Keratinocyte (primary cell): ENCODE measurements around the gene PAN3. TPM values are rescaled to one million over a fixed set of nuclear protein-coding genes. Genes with fewer than 3 reads are reported as not detected.

Experiments
- DNase-seq: peaks from one replicate; pipeline ENCODE4 v3.0.0-alpha.2; 2011; ENCODE audit warnings: low read depth, missing footprints, low spot score
- FAIRE-seq: peaks from 2 replicates; lab custom pipeline; 2011; peaks lifted over from hg19 to GRCh38; lab: Jason Lieb, UNC
- H2AFZ ChIP-seq: 2 replicates; pipeline ENCODE4 v1.6.0; 2012; ENCODE audit warnings: low read length, control low read depth, inconsistent platforms; ENCODE audit not compliant: control insufficient read depth
- H3K27ac ChIP-seq: 2 replicates; pipeline ENCODE4 v1.5.1; 2011; ENCODE audit warnings: low read length; ENCODE audit not compliant: control insufficient read depth, insufficient read depth
- H3K27me3 ChIP-seq: 3 replicates; pipeline ENCODE4 v1.6.0; 2011; ENCODE audit warnings: low read length; ENCODE audit not compliant: control insufficient read depth, insufficient read depth; ENCODE audit errors: extremely low read depth
- H3K36me3 ChIP-seq, 2 experiments: 2 replicates in 1 of 2; 3 replicates in 1 of 2; pipeline ENCODE4 v1.5.1; 2011; ENCODE audit warnings: low read length in 2 of 2, mild to moderate bottlenecking in 1 of 2; ENCODE audit not compliant: control insufficient read depth in 2 of 2, insufficient read depth in 2 of 2; ENCODE audit errors: extremely low read depth in 1 of 2
- H3K4me1 ChIP-seq: 3 replicates; pipeline ENCODE4 v1.5.1; 2011; ENCODE audit warnings: low read length; ENCODE audit not compliant: control insufficient read depth, insufficient read depth; ENCODE audit errors: extremely low read depth
- H3K4me2 ChIP-seq: 3 replicates; pipeline ENCODE4 v1.6.0; 2011; ENCODE audit warnings: low read depth, low read length; ENCODE audit not compliant: control insufficient read depth, insufficient read depth; ENCODE audit errors: extremely low read depth
- H3K4me3 ChIP-seq, 3 experiments: fragments of 200-600 bp in 1 of 3; sonication (generic) in 1 of 3; 2 replicates in 2 of 3; 3 replicates in 1 of 3; pipeline ENCODE4 v1.5.1; 2011 to 2016; ENCODE audit warnings: low read length in 3 of 3, mild to moderate bottlenecking in 3 of 3, control low read depth in 2 of 3, inconsistent platforms in 1 of 3, low read depth in 1 of 3, mixed read lengths in 1 of 3, mixed run types in 1 of 3, moderate library complexity in 1 of 3; ENCODE audit not compliant: control insufficient read depth in 2 of 3, insufficient read depth in 2 of 3; ENCODE audit errors: extremely low read depth in 1 of 3
- H3K79me2 ChIP-seq: 2 replicates; pipeline ENCODE4 v1.6.0; 2012; ENCODE audit warnings: low read length; ENCODE audit not compliant: control insufficient read depth, insufficient read depth
- H3K9ac ChIP-seq: 3 replicates; pipeline ENCODE4 v1.6.0; 2011; ENCODE audit warnings: low read length; ENCODE audit not compliant: control insufficient read depth, insufficient read depth; ENCODE audit errors: extremely low read depth
- H3K9me1 ChIP-seq: 3 replicates; pipeline ENCODE4 v1.6.0; 2011; ENCODE audit warnings: low read length; ENCODE audit not compliant: control insufficient read depth, insufficient read depth; ENCODE audit errors: extremely low read depth
- H3K9me3 ChIP-seq: 2 replicates; pipeline ENCODE4 v1.5.1; 2012; ENCODE audit warnings: low read depth, low read length; ENCODE audit not compliant: control insufficient read depth
- H4K20me1 ChIP-seq: 3 replicates; pipeline ENCODE4 v1.6.0; 2011; ENCODE audit warnings: low read length; ENCODE audit not compliant: control insufficient read depth, insufficient read depth; ENCODE audit errors: extremely low read depth
- EZH2 ChIP-seq: IDR thresholded peaks from one replicate; pipeline ENCODE4 v1.6.1; 2012; ENCODE audit warnings: inconsistent platforms, mild to moderate bottlenecking, low read length, moderate library complexity
- dilution Hi-C: fragments of 300-500 bp; cut with MboI; formaldehyde crosslinking; loops from one replicate; pipeline ENCODE4 v1.7.0; 2020; ENCODE audit warnings: low sequenced_read_pairs; ENCODE audit not compliant: extremely low pct_ligation_motif_present
- polyA plus RNA-seq, 5 experiments: library from polyadenylated mRNA; depleted of rRNA in 3 of 5; stranded (reverse) in 3 of 5; stranded (forward) in 1 of 5; unstranded in 1 of 5; fragments of >200 nt; gene quantifications; 1 replicate in 1 of 5; 2 replicates in 3 of 5; 3 replicates in 1 of 5; pipeline versions ENCODE4 v1.2.1 to v1.2.3, GENCODE V29; 2011 to 2012; ENCODE audit warnings: missing spikeins in 2 of 5, low read depth in 1 of 5, low replicate concordance in 1 of 5
- TF ChIP-seq, protein P1 (sequence below), 3 experiments: IDR thresholded peaks in 1 of 3; conservative IDR thresholded peaks in 1 of 3; optimal IDR thresholded peaks in 1 of 3; 2 replicates in 2 of 3; 3 replicates in 1 of 3; pipeline versions ENCODE3 to v1.5.1; 2011; ENCODE audit warnings: low read length in 3 of 3, mild to moderate bottlenecking in 3 of 3, moderate library complexity in 2 of 3, control low read depth in 1 of 3, inconsistent platforms in 1 of 3; ENCODE audit not compliant: insufficient read depth in 2 of 3; ENCODE audit errors: extremely low read depth in 1 of 3

Gene PAN3
- polyA plus RNA-seq, 1 donor (not counting 4 experiments of a cell fraction or from before 2014, with no cell fraction given) = 16.8 TPM

GRCh38 chr13:28120317-28120716 lies 18.0 kb upstream of the PAN3 start:
- no peak overlapping the region for H3K4me2 ChIP-seq
- H3K27me3 ChIP-seq = no peaks in the 10 kb centered on the region
- H3K79me2 ChIP-seq = no peaks in the 10 kb centered on the region
- no peak overlapping the region for H3K9ac ChIP-seq
- no peaks in the 10 kb centered on the region for H3K4me1 ChIP-seq
- no peak overlapping the region for H3K4me3 ChIP-seq
- FAIRE-seq (no peak), DNase-seq (no peak)
- no peaks in the 10 kb centered on the region for H4K20me1 ChIP-seq
- TF ChIP-seq, protein P1, sequence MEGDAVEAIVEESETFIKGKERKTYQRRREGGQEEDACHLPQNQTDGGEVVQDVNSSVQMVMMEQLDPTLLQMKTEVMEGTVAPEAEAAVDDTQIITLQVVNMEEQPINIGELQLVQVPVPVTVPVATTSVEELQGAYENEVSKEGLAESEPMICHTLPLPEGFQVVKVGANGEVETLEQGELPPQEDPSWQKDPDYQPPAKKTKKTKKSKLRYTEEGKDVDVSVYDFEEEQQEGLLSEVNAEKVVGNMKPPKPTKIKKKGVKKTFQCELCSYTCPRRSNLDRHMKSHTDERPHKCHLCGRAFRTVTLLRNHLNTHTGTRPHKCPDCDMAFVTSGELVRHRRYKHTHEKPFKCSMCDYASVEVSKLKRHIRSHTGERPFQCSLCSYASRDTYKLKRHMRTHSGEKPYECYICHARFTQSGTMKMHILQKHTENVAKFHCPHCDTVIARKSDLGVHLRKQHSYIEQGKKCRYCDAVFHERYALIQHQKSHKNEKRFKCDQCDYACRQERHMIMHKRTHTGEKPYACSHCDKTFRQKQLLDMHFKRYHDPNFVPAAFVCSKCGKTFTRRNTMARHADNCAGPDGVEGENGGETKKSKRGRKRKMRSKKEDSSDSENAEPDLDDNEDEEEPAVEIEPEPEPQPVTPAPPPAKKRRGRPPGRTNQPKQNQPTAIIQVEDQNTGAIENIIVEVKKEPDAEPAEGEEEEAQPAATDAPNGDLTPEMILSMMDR (optimal IDR thresholded peaks at IDR 0.05 in 1 of 3, IDR thresholded peaks at IDR 0.05 in 1 of 3, conservative IDR thresholded peaks at IDR 0.05 in 1 of 3; ENCODE audit: extremely low read depth in 1 of 3, insufficient read depth in 2 of 3, low read length in 3 of 3) = no peak
- no peak for TF ChIP-seq EZH2
- dilution Hi-C loops = no loop called here
- no peak overlapping the region for H3K27ac ChIP-seq
- no peaks in the 10 kb centered on the region for H3K36me3 ChIP-seq
- H3K9me1 ChIP-seq = no peaks in the 10 kb centered on the region
- no peak overlapping the region for H2AFZ ChIP-seq
- no peaks in the 10 kb centered on the region for H3K9me3 ChIP-seq

DNA sequence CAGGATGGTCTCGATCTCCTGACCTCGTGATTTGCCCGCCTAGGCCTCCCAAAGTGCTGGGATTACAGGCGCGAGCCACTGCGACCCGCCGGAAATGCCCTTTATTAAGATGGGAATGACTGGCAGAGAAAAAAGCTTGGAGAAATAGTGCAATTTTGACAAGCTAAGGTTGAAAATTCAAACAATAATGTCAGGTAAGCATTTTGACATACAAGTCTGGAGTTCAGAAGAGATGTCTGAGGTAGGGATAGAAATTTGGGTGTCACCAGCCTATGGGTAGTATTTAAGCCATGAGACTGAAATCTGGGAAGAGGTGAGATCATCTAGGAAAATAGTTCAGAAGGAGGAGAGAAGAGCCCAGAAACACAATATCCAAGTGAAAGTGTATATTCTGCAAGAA lies 17.1 kb upstream of the PAN3 start:
- no peak for FAIRE-seq
- dilution Hi-C loops = no loop called here
- no peaks in the 10 kb centered on the region for H3K9me1 ChIP-seq
- no peak overlapping the region for H3K4me2 ChIP-seq
- no peak overlapping the region for H3K4me3 ChIP-seq
- H3K4me1 ChIP-seq = no peaks in the 10 kb centered on the region
- no peaks in the 10 kb centered on the region for H4K20me1 ChIP-seq
- no peaks in the 10 kb centered on the region for H3K79me2 ChIP-seq
- no peak overlapping the region for H3K27ac ChIP-seq
- no peak for DNase-seq
- H3K9ac ChIP-seq = no peak overlapping the region
- TF ChIP-seq, protein P1 (optimal IDR thresholded peaks at IDR 0.05 in 1 of 3, IDR thresholded peaks at IDR 0.05 in 1 of 3, conservative IDR thresholded peaks at IDR 0.05 in 1 of 3; ENCODE audit: extremely low read depth in 1 of 3, insufficient read depth in 2 of 3, low read length in 3 of 3) = no peak
- TF ChIP-seq EZH2 = no peak
- no peaks in the 10 kb centered on the region for H3K27me3 ChIP-seq
- no peaks in the 10 kb centered on the region for H3K36me3 ChIP-seq
- no peak overlapping the region for H2AFZ ChIP-seq
- H3K9me3 ChIP-seq = no peaks in the 10 kb centered on the region
